HepG2 (cell line): ENCODE data around the gene CC2D1A. TPM values are rescaled to one million over a fixed set of nuclear protein-coding genes. Genes with fewer than 3 reads are reported as not detected.

Experiments
- ATAC-seq: fragments of 200-7000 bp; cut with Tn5 transposase; 3 replicates; pipeline ENCODE4 v1.9.1; 2020; ENCODE audit warnings: mild to moderate bottlenecking, moderate library complexity
- BruUV-seq: library from RNA; stranded (reverse); fragments of 400-500 nt; replicated peaks from 2 replicates; lab custom pipeline; 2021; lab: Mats Ljungman, UMichigan
- CTCF ChIA-PET: fragments of 300-600 bp; formaldehyde crosslinking; extraction: SDS; loops from one replicate; lab custom pipeline; 2021; ENCODE audit warnings: low total read pairs, inconsistent platforms, low intra/inter-chr PET ratio; lab: Yijun Ruan, JAX
- POLR2A ChIA-PET: fragments of 350-600 bp; sonication (Branson Sonifier 250); formaldehyde crosslinking; loops from one replicate; lab custom pipeline; 2020; ENCODE audit warnings: antibody characterized with exemption, inconsistent platforms; lab: Yijun Ruan, JAX
- DNase-seq: peaks from one replicate; pipeline ENCODE4 v3.0.0-alpha.2; 2015; ENCODE audit warnings: low spot score
- FAIRE-seq: peaks from 3 replicates; lab custom pipeline; 2011; peaks lifted over from hg19 to GRCh38; lab: Jason Lieb, UNC
- H2AFZ ChIP-seq: one replicate; pipeline ENCODE4 v1.6.1; 2011; ENCODE audit warnings: low read length, inconsistent platforms
- H3K27ac ChIP-seq: fragments of 300-600 bp; 3 replicates; pipeline ENCODE4 v1.8.0; 2011; ENCODE audit warnings: mixed run types, mild to moderate bottlenecking, mixed read lengths, low read length, inconsistent platforms; ENCODE audit not compliant: insufficient read depth; ENCODE audit errors: extremely low read length
- H3K27me3 ChIP-seq, 2 experiments: fragments of 200-600 bp in 1 of 2; 2 replicates in 1 of 2; 3 replicates in 1 of 2; pipeline versions ENCODE4 v1.6.0 to v1.8.0; 2011; ENCODE audit warnings: low read length in 2 of 2, mild to moderate bottlenecking in 2 of 2, moderate library complexity in 2 of 2, inconsistent platforms in 1 of 2; ENCODE audit not compliant: insufficient read depth in 2 of 2, control insufficient read depth in 1 of 2
- H3K36me3 ChIP-seq, 2 experiments: fragments of 200-600 bp in 1 of 2; replicated peaks in 1 of 2; 2 replicates in 1 of 2; 3 replicates in 1 of 2; pipeline versions ENCODE4 v1.5.1 to v1.8.0; 2011; ENCODE audit warnings: low read length in 2 of 2, inconsistent platforms in 1 of 2; ENCODE audit not compliant: insufficient read depth in 2 of 2, control insufficient read depth in 1 of 2
- H3K4me1 ChIP-seq: 2 replicates; pipeline ENCODE4 v1.5.1; 2012; ENCODE audit warnings: low read length, inconsistent platforms; ENCODE audit not compliant: insufficient read depth
- H3K4me2 ChIP-seq: 2 replicates; pipeline ENCODE4 v1.6.0; 2011; ENCODE audit warnings: low read depth, low read length, inconsistent platforms
- H3K4me3 ChIP-seq, 3 experiments: fragments of 200-600 bp in 1 of 3; sonication (generic), shearing (Covaris generic) in 1 of 3; replicated peaks in 1 of 3; 2 replicates each; pipeline ENCODE4 v1.5.1; 2011 to 2016; ENCODE audit warnings: low read length in 3 of 3, inconsistent platforms in 2 of 3, low read depth in 2 of 3, mild to moderate bottlenecking in 2 of 3, control low read depth in 1 of 3, mixed read lengths in 1 of 3; ENCODE audit not compliant: insufficient read depth in 1 of 3
- H3K79me2 ChIP-seq: one replicate; pipeline ENCODE4 v1.6.1; 2011; ENCODE audit warnings: low read length, inconsistent platforms; ENCODE audit not compliant: insufficient read depth
- H3K9ac ChIP-seq: 2 replicates; pipeline ENCODE4 v1.6.0; 2011; ENCODE audit warnings: mild to moderate bottlenecking, low read depth, low read length, inconsistent platforms; ENCODE audit not compliant: insufficient read depth
- H3K9me3 ChIP-seq: 2 replicates; pipeline ENCODE4 v1.5.1; 2012; ENCODE audit warnings: mild to moderate bottlenecking, low read length
- H4K20me1 ChIP-seq: 2 replicates; pipeline ENCODE4 v1.6.0; 2011; ENCODE audit warnings: inconsistent platforms, mild to moderate bottlenecking, low read length, moderate library complexity; ENCODE audit not compliant: insufficient read depth
- AGO2 ChIP-seq: fragments of 200-400 bp; formaldehyde crosslinking; optimal IDR thresholded peaks from 2 replicates; pipeline ENCODE3; 2017; ENCODE audit warnings: mild to moderate bottlenecking, low read depth, low read length, moderate library complexity
- GABPB1 ChIP-seq: IDR thresholded peaks from 2 replicates; pipeline ENCODE4 v1.6.1; 2016; ENCODE audit warnings: mild to moderate bottlenecking, missing genetic modification reagents, moderate library complexity, missing compliant biosample characterization
- STAT6 ChIP-seq: sonication (generic); formaldehyde crosslinking; IDR thresholded peaks from 2 replicates; pipeline ENCODE4 v1.4.0; 2020; ENCODE audit warnings: missing genetic modification reagents, mild to moderate bottlenecking, borderline replicate concordance
- TBP ChIP-seq: sonication (generic); formaldehyde crosslinking; IDR thresholded peaks from 2 replicates; pipeline ENCODE4 v1.5.0; 2020; ENCODE audit warnings: missing genetic modification reagents
- ZBTB34 ChIP-seq: sonication (generic); formaldehyde crosslinking; IDR thresholded peaks from 2 replicates; pipeline ENCODE4 v1.8.0; 2022; ENCODE audit warnings: mild to moderate bottlenecking, missing genetic modification reagents
- ZNF546 ChIP-seq: sonication (generic); formaldehyde crosslinking; conservative IDR thresholded peaks from 2 replicates; pipeline ENCODE4 v1.8.1; 2023; ENCODE audit warnings: mild to moderate bottlenecking, missing genetic modification reagents
- ZNF670 ChIP-seq: sonication (generic); formaldehyde crosslinking; IDR thresholded peaks from 2 replicates; pipeline ENCODE4 v1.8.0; 2022; ENCODE audit warnings: mild to moderate bottlenecking, missing genetic modification reagents, borderline replicate concordance
- WGBS: methylation state at CpG from one replicate; pipeline ENCODE4 v1.1.6; 2017; ENCODE audit warnings: low lambda C conversion rate; 5-methylcytosine and 5-hydroxymethylcytosine counted together
- in situ Hi-C: cut with HindIII; loops from 2 replicates; pipeline ENCODE4 v1.10.0; 2017; ENCODE audit warnings: low pct_unique_long_range_greater_than_20kb; ENCODE audit not compliant: extremely low pct_ligation_motif_present
- intact Hi-C: fragments of 100-400 bp; cut with micrococcal nuclease; formaldehyde crosslinking; loops from one replicate; pipeline ENCODE4 v1.10.0; 2022; ENCODE audit not compliant: unreplicated experiment
- polyA plus RNA-seq, 8 experiments: library from polyadenylated mRNA; depleted of rRNA in 3 of 8; stranded (reverse) in 7 of 8; unstranded in 1 of 8; fragments of >200 nt; fragmentation: Illumina TruSeq in 4 of 8; extraction: Trizol in 4 of 8; gene quantifications; 2 replicates each; pipeline versions ENCODE4 v1.2.1 to v1.2.3, GENCODE V29; 2011 to 2016; ENCODE audit warnings: low read depth in 4 of 8, missing spikeins in 1 of 8, mixed read lengths in 1 of 8; ENCODE audit not compliant: insufficient read depth in 1 of 8
- total RNA-seq, 5 experiments: library from RNA; depleted of rRNA; stranded (reverse); fragments of >200 nt; fragmentation: Illumina TruSeq; extraction: Trizol; gene quantifications; 2 replicates each; pipeline ENCODE4 v1.2.3, GENCODE V29; 2016; ENCODE audit warnings: low read depth in 1 of 5

CC2D1A gene
- total and polyA plus RNA-seq, 2 of the 13 experiments (the other 11 are each of a cell fraction or from before 2014, with no cell fraction given): 9.7 to 11.5 TPM

GRCh38 chr19:13963603-13964105 is 57.7 kb downstream of the CC2D1A start:
- no peak overlapping the region for H3K4me3 ChIP-seq
- in situ Hi-C loops (no loop called here), intact Hi-C loops (no loop called here)
- no peak overlapping the region for H3K4me2 ChIP-seq
- H3K79me2 ChIP-seq: no peaks in the 10 kb centered on the region
- TF ChIP-seq ZNF546 (CRISPR knock-in tag): no peak
- peak; percentile 5 for TF ChIP-seq AGO2
- no peak for TF ChIP-seq ZBTB34
- TF ChIP-seq TBP: no peak
- no peak for TF ChIP-seq ZNF670
- TF ChIP-seq STAT6: no peak
- no peak for TF ChIP-seq GABPB1 (CRISPR knock-in tag)
- H3K9ac ChIP-seq: no peak overlapping the region
- no peaks in the 10 kb centered on the region for H4K20me1 ChIP-seq
- no peaks in the 10 kb centered on the region for H3K9me3 ChIP-seq
- FAIRE-seq (no peak), DNase-seq (no peak), ATAC-seq (no peak)
- CTCF ChIA-PET: no interaction called here
- BruUV-seq: no TSS peak
- H3K27me3 ChIP-seq: no peaks in the 10 kb centered on the region
- no peak overlapping the region for H2AFZ ChIP-seq
- POLR2A ChIA-PET: no interaction called here
- peaks cover 11 to 38% of the 10 kb centered on the region in 2 experiments for H3K36me3 ChIP-seq
- no peak overlapping the region for H3K27ac ChIP-seq
- H3K4me1 ChIP-seq: no peaks in the 10 kb centered on the region
- 98% methylated on average over 34 of the region's 48 CpGs for WGBS
